Activated CD4-positive, alpha-beta memory T cell treated with anti-CD3 and anti-CD28 coated beads, Interleukin-2, amount 10 ng/mL, durations not matched to agents 7 days and 5 days (primary cell): ENCODE results near the gene ALKBH6. TPM values are rescaled to one million over a fixed set of nuclear protein-coding genes. Genes with fewer than 3 reads are reported as not detected.

ENCODE experiments used
- CTCF ChIA-PET: fragments of 350-600 bp; sonication (Branson Sonifier 250); formaldehyde crosslinking; loops from one replicate; lab custom pipeline; 2021; ENCODE audit warnings: antibody characterized with exemption, inconsistent platforms; lab: Charles Lee
- POLR2A ChIA-PET: fragments of 350-600 bp; sonication (Branson Sonifier 250); formaldehyde crosslinking; loops from one replicate; lab custom pipeline; 2021; ENCODE audit warnings: antibody characterized with exemption; lab: Charles Lee
- DNase-seq: peaks from one replicate; pipeline ENCODE4 v3.0.0-alpha.2; 2020
- H3K27ac Mint-ChIP-seq: one replicate; pipeline ENCODE4 v1.8.0; 2021; ENCODE audit warnings: mild to moderate bottlenecking, mixed read lengths
- H3K27me3 Mint-ChIP-seq: one replicate; pipeline ENCODE4 v1.8.0; 2021; ENCODE audit warnings: mixed read lengths
- H3K36me3 Mint-ChIP-seq: one replicate; pipeline ENCODE4 v1.8.0; 2021; ENCODE audit warnings: low read depth, mixed read lengths
- H3K4me1 Mint-ChIP-seq: one replicate; pipeline ENCODE4 v1.8.0; 2021; ENCODE audit warnings: mixed read lengths
- H3K4me3 Mint-ChIP-seq: one replicate; pipeline ENCODE4 v1.8.0; 2021; ENCODE audit warnings: mild to moderate bottlenecking, mixed read lengths
- H3K9me3 Mint-ChIP-seq: one replicate; pipeline ENCODE4 v1.8.0; 2021; ENCODE audit warnings: mixed read lengths
- total RNA-seq, 2 experiments: library from RNA; stranded (reverse); gene quantifications; one replicate each; pipeline ENCODE4 v1.2.3, GENCODE V29; 2021

ALKBH6 gene
- total RNA-seq, 2 experiments from 2014 or later = 44.7 to 45.4 TPM

- Mint-ChIP-seq H3K27ac (no peak overlapping the region), H3K4me3 (no peak overlapping the region), H3K27me3 (no peaks in the 10 kb centered on the region), H3K4me1 (no peaks in the 10 kb centered on the region), H3K9me3 (no peaks in the 10 kb centered on the region), H3K36me3 (peaks cover 21% of the 10 kb centered on the region)
- CTCF ChIA-PET = interaction anchor here (0.7 kb wide), 1 partner anchor 515 kb away, joined by 4 read pairs; no protein-coding TSS in a partner anchor
- POLR2A ChIA-PET = no interaction called here
- DNase-seq = no peak
These were observed 11.5 kb upstream of the ALKBH6 start for GRCh38 chr19:36025541-36025940.

- POLR2A ChIA-PET = no interaction called here
- H3K36me3 Mint-ChIP-seq = peaks cover 22% of the 10 kb centered on the region
- H3K27me3 Mint-ChIP-seq = no peaks in the 10 kb centered on the region
- CTCF ChIA-PET = no interaction called here
- DNase-seq = no peak
- H3K9me3 Mint-ChIP-seq = no peaks in the 10 kb centered on the region
- H3K4me3 Mint-ChIP-seq = no peak overlapping the region
- no peak overlapping the region for H3K27ac Mint-ChIP-seq
- no peaks in the 10 kb centered on the region for H3K4me1 Mint-ChIP-seq
These were observed 9.4 kb upstream of the ALKBH6 start for GRCh38 chr19:36023432-36023831.

- no peak overlapping the region for H3K4me3 Mint-ChIP-seq
- H3K27ac Mint-ChIP-seq = no peak overlapping the region
- H3K9me3 Mint-ChIP-seq = no peaks in the 10 kb centered on the region
- no peak for DNase-seq
- ChIA-PET CTCF (interaction anchor here (0.7 kb wide), 1 partner anchor 15 kb away, joined by 3 read pairs; no protein-coding TSS in a partner anchor), POLR2A (no interaction called here)
- H3K36me3 Mint-ChIP-seq = peaks cover 24% of the 10 kb centered on the region
- no peaks in the 10 kb centered on the region for H3K27me3 Mint-ChIP-seq
- peaks cover 20% of the 10 kb centered on the region for H3K4me1 Mint-ChIP-seq
These were observed 5.2 kb upstream of the ALKBH6 start for GRCh38 chr19:36019061-36019670.

- no peak for DNase-seq
- ChIA-PET POLR2A (interaction anchor here (0.9 to 2.8 kb wide), 11 partner anchors 9 to 365 kb away, joined by 3 to 16 read pairs (median 4); partner anchors contain the start of genes COX6B1, POLR2I, SDHAF1 and TBCB), CTCF (interaction anchor here (0.7 to 2.1 kb wide), 8 partner anchors 16 to 131 kb away, joined by 3 to 10 read pairs (median 4); partner anchors contain the start of gene THAP8)
- H3K4me3 Mint-ChIP-seq = peak overlapping the region; percentile 93
- peaks cover 48% of the 10 kb centered on the region for H3K4me1 Mint-ChIP-seq
- H3K27ac Mint-ChIP-seq = peak overlapping the region; percentile 89
- peaks cover 12% of the 10 kb centered on the region for H3K36me3 Mint-ChIP-seq
- H3K27me3 Mint-ChIP-seq = no peaks in the 10 kb centered on the region
- no peaks in the 10 kb centered on the region for H3K9me3 Mint-ChIP-seq
These were observed 567 bp downstream of the ALKBH6 start for GRCh38 chr19:36013280-36014011.

DNA sequence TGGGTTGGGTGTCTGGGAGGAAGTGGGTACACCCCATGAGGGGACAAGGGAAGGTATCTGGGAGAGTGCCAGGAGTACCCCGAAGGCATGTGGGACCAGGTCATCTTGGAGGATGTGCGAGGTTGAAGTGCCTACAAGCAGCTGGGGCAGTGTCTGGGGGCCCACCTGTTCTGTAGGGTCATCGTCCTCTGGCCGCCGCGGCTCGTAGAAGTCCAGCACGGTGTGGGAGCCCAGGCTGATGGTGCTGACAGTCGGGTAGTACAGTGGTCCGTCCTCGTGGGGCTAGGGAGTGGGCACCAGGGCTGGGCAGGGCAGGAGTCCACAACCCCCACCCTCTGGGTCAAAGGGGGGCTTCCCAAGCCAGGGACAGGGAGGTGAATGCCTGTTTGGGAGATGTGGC, 3.6 kb downstream of the ALKBH6 start:
- Mint-ChIP-seq H3K9me3 (no peaks in the 10 kb centered on the region), H3K4me1 (peaks cover 41% of the 10 kb centered on the region), H3K4me3 (no peak overlapping the region), H3K27me3 (no peaks in the 10 kb centered on the region), H3K36me3 (peaks cover 8% of the 10 kb centered on the region), H3K27ac (no peak overlapping the region)
- no peak for DNase-seq
- CTCF ChIA-PET = no interaction called here
- POLR2A ChIA-PET = interaction anchor here (0.9 kb wide), 1 partner anchor 15 kb away, joined by 3 read pairs; no protein-coding TSS in a partner anchor

DNA sequence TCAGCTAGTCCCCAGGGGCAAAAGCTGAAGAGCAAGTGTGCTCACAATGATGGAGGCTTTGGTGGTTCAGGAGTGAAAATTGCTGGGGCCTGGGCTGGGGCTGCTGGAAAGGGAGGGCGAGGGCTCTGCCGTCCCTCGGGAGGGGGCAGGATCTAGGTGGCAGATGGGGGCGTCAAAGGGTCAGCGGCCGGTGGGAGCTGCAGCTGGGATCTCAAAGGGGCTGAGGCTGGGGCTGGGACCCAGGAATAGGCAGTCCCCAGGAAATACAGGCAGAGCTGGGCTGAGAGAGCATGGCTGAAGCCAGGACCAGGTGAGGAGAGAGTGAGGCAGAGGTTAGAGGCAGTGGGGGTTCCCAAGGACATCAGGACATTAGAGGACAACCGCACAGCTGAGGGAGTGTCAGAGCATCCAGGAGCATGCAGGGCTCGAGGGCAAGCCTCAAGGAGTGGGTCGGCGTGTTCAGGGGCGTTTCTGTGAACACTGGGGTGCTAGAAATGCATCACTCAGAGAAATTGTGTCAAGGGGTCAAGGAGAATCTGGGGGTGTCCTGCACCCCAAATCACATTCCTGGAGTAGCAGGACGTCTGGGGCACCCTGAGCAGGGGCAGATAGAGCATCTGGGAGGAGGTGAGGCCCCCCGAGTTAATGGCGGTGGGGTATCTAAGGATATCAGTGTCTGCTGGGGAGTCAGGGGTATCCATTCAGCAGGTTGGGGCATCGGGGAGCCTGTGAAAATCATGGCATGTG, 4.2 kb downstream of the ALKBH6 start:
- ChIA-PET POLR2A (interaction anchor here (0.9 kb wide), 1 partner anchor 14 kb away, joined by 3 read pairs; no protein-coding TSS in a partner anchor), CTCF (interaction anchor here (1.2 kb wide), 1 partner anchor 12 kb away, joined by 3 read pairs; no protein-coding TSS in a partner anchor)
- Mint-ChIP-seq H3K27me3 (no peaks in the 10 kb centered on the region), H3K9me3 (no peaks in the 10 kb centered on the region), H3K4me3 (peak overlapping the region; percentile 40), H3K4me1 (peaks cover 35% of the 10 kb centered on the region), H3K27ac (no peak overlapping the region), H3K36me3 (peaks cover 8% of the 10 kb centered on the region)
- DNase-seq = no peak

GRCh38 chr19:36009220-36009619, 4.8 kb downstream of the ALKBH6 start:
- CTCF ChIA-PET = interaction anchor here (1.2 kb wide), 1 partner anchor 11 kb away, joined by 3 read pairs; no protein-coding TSS in a partner anchor

GRCh38 chr19:36008336-36008978, 5.6 kb downstream of the ALKBH6 start, which contains the start of gene SYNE4:
TSS of gene SYNE4 (minus strand) at chr19:36008813. CDS start at chr19:36008681, 132 bp downstream.
- no peaks in the 10 kb centered on the region for H3K27me3 Mint-ChIP-seq
- H3K36me3 Mint-ChIP-seq = peaks cover 8% of the 10 kb centered on the region
- no peak for DNase-seq
- H3K4me1 Mint-ChIP-seq = peaks cover 22% of the 10 kb centered on the region
- no peaks in the 10 kb centered on the region for H3K9me3 Mint-ChIP-seq
- peak within 1 kb of the TSS; percentile 40 for H3K4me3 Mint-ChIP-seq
- CTCF ChIA-PET = interaction anchor here (1.2 kb wide), 1 partner anchor 11 kb away, joined by 3 read pairs; no protein-coding TSS in a partner anchor
- POLR2A ChIA-PET = interaction anchor here (1.5 kb wide), 1 partner anchor 13 kb away, joined by 4 read pairs; no protein-coding TSS in a partner anchor
- H3K27ac Mint-ChIP-seq = no peak within 1 kb of the TSS

More at GRCh38 chr19:36009220-36009619, 4.8 kb downstream of the ALKBH6 start:
- Mint-ChIP-seq H3K4me1 (peaks cover 29% of the 10 kb centered on the region), H3K4me3 (peak overlapping the region; percentile 40), H3K36me3 (peaks cover 10% of the 10 kb centered on the region), H3K27ac (no peak overlapping the region), H3K9me3 (no peaks in the 10 kb centered on the region), H3K27me3 (no peaks in the 10 kb centered on the region)
- POLR2A ChIA-PET = interaction anchor here (0.9 to 1.5 kb wide), 2 partner anchors 14 kb away, joined by 3 to 4 read pairs; no protein-coding TSS in a partner anchor
- DNase-seq = peak; percentile 60

- H3K27me3 Mint-ChIP-seq = no peaks in the 10 kb centered on the region
These were observed 7.1 kb downstream of the ALKBH6 start for GRCh38 chr19:36006955-36007354.

DNA sequence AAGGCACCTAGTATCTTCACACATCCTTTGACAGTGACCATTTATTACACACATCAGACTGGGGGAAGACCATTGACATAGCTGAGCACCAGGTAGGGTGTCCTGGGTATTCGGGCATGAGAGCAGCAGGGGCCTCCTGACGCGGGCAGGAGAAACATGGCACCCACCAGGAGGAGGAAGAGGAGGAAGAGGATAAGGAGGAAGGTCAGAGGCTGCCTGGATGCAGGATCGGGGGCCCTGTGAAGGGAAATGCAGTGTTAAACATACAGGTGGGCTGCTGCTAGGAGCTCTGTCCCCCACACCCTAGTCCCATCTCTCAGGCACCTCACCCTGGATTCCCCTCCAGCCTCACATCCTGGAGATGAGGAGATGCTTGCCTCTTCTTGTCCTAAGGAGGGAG, 10.7 kb downstream of the ALKBH6 start:
- ChIA-PET POLR2A (interaction anchor here (1.7 kb wide), 1 partner anchor 11 kb away, joined by 7 read pairs; the partner anchor contains the start of gene ALKBH6), CTCF (no interaction called here)

More at GRCh38 chr19:36006955-36007354, 7.1 kb downstream of the ALKBH6 start:
- no peak for DNase-seq
- POLR2A ChIA-PET = no interaction called here
- Mint-ChIP-seq H3K9me3 (no peaks in the 10 kb centered on the region), H3K4me1 (peaks cover 10% of the 10 kb centered on the region), H3K36me3 (peaks cover 11% of the 10 kb centered on the region), H3K27ac (no peak overlapping the region), H3K4me3 (no peak overlapping the region)
- CTCF ChIA-PET = interaction anchor here (0.8 kb wide), 1 partner anchor 9 kb away, joined by 3 read pairs; no protein-coding TSS in a partner anchor

GRCh38 chr19:36001605-36002004, 12.4 kb downstream of the ALKBH6 start:
- POLR2A ChIA-PET = no interaction called here
- H3K4me3 Mint-ChIP-seq = no peak overlapping the region
- H3K27me3 Mint-ChIP-seq = no peaks in the 10 kb centered on the region
- CTCF ChIA-PET = interaction anchor here (1.2 kb wide), 1 partner anchor 70 kb away, joined by 3 read pairs; no protein-coding TSS in a partner anchor
- no peak for DNase-seq
- H3K36me3 Mint-ChIP-seq = peaks cover 32% of the 10 kb centered on the region
- H3K4me1 Mint-ChIP-seq = peaks cover 13% of the 10 kb centered on the region
- H3K9me3 Mint-ChIP-seq = no peaks in the 10 kb centered on the region
- H3K27ac Mint-ChIP-seq = no peak overlapping the region

More for the DNA sequence above, 10.7 kb downstream of the ALKBH6 start:
- no peaks in the 10 kb centered on the region for H3K9me3 Mint-ChIP-seq
- peaks cover 23% of the 10 kb centered on the region for H3K36me3 Mint-ChIP-seq
- no peak for DNase-seq
- no peak overlapping the region for H3K27ac Mint-ChIP-seq
- no peak overlapping the region for H3K4me3 Mint-ChIP-seq
- no peaks in the 10 kb centered on the region for H3K27me3 Mint-ChIP-seq
- peaks cover 3% of the 10 kb centered on the region for H3K4me1 Mint-ChIP-seq
